HG03045 (cell line): Measurements from ENCODE around the gene LAMA5.

Experiments
- ATAC-seq: cut with Tn5 transposase; IDR thresholded peaks from one replicate; pipeline ENCODE4 v1.9.1; 2021; ENCODE audit warnings: mild to moderate bottlenecking, moderate library complexity; ENCODE audit not compliant: unreplicated experiment

LAMA5 gene

DNA sequence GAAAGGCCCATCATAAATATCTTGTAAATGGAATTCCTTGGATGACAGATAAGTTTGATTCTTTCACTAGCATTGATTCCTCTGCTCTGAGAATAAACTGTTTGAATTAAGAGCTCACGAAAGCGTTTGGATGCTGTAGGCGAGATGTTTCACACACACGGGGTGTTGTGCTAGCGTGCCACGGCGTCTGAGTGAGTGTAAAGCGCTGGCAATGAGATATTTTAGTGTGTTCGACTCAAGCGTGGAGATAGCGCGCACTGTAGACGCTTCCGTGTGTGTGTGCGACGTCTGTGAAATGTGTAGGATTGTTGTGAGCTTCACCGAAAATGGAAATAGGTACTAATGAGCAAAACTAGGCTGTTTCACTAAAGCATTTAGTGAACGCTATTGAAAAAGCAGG, 93.7 kb downstream of the LAMA5 start:
- ATAC-seq, result no peak

DNA sequence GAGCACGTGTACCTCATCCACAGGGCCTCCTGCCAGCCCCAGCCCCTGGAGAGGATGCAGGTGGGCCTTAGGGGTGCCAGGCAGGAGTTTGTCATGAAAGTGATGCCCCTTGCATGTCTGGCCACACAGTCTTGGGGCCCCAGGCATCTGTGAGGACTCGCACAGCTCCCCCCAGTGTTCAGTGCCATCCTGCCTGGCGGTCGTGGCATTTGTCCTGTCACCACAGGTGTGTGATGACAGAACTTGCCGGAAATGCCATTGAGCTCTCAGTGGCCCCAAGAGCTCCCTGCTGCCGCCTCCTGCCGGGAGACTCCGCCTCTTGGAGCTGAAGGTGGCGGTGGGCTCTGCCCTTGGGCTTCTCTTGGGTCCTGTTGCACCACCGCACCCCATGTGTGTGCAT, 94.9 kb downstream of the LAMA5 start:
- ATAC-seq, result no peak

DNA sequence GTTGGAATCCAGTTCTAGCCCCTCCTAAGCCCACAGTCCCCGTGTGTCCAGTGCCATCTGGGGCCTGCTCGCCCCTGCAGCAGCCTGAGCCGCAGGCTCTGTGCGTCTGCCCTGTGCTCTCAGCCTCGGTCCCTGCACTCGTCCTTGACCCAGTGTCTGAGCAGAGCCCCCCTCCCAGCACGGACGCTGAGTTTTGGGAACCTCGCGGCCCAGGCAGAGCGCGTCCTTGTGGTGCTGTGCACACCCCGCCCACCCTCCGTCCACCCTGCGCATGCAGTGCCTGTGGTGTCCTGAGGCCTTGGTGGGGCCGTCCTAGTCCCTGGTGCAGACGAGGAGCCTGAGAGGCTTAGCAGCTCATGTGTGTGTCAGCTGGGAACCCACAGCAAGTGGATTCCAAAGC, 97.2 kb downstream of the LAMA5 start:
- ATAC-seq, result no peak

DNA sequence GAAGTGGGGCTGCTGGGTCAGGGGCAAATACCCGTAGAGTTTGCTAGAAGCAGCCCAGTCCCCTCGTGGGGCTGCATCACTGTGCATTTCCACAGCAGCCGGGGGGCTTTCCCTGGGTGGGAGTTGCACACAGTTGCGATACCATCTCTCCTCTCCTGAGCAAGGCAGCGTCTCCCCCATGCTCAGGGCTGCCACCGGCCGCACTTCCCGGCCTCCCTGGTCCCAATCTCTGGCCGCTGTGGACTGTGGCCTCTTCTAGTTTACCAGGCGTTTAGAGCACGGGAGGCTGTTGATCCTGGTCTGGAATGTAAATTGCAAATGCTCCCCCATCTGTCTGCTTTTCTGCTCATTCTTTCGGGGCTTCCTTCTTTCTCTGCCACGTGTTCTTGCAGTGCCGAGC, 97.7 kb downstream of the LAMA5 start:
- no peak for ATAC-seq

DNA sequence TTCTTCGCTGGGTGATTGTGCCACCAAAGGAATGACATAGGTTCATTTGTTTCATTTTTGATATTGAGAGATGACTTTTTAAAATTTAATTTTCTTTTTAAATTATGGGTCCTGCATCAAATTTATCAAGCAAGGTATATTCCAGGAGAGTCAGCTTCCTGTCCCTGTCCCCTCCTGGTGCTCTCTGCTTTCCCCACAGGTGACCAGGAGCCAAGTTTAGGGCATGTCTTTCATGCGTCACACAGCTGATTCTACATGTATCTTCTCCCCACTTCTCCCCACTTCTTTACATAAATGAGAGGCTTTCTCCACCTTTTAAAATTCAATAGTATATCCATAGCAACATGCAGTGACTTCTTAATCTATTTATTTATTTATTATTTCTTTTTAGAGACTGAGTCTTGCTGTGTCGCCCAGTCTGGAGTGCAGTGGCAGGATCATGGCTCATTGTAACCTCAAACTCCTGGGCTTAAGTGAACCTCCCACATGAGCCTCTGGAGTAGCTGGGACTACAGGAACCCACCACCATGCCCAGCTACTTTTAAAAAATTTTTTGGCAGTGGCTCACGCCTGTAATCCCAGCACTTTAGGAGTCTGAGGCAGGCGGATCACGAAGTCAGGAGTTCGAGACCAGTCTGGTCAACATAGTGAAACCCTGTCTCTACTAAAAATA, 98.7 kb downstream of the LAMA5 start:
- no peak for ATAC-seq

DNA sequence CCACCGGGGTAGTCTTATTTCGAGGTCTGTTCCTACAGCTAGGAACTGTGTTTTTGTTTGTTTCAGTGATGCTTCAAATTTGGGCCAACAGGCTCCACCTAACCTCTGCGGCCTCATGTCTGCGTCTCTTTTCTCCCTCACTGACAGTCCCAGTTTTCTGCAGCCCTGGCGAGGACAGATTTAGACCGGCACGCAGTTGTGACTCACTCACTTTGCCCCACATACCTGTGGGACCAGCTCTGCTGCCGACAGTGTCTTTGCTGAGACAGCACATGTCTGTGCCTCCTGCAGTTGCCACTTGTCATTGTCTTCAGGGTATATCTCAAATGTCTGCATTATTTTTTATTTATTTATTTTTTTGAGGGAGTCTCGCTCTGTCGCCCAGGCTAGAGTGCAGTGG, 99.6 kb downstream of the LAMA5 start:
- ATAC-seq, result no peak

DNA sequence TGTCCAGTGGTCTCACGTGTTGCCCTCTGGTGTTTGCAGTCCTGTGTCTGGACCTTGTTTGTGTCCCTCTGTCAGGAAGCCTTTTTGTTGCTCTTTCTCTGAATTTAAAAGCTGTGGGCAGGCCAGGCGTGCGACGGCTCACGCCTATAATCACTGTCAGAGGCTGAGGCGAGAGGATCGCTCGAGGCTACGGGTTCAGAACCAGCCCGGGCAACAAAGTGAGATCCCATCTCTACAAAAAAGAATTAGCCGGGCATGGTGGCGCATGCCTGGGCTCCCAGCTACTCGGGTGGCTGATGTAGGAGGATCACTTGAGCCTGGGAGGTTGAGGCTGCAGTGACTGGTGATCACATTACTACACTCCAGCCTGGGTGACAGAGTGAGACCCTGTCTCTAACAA, 100.3 kb downstream of the LAMA5 start:
- no peak for ATAC-seq

DNA sequence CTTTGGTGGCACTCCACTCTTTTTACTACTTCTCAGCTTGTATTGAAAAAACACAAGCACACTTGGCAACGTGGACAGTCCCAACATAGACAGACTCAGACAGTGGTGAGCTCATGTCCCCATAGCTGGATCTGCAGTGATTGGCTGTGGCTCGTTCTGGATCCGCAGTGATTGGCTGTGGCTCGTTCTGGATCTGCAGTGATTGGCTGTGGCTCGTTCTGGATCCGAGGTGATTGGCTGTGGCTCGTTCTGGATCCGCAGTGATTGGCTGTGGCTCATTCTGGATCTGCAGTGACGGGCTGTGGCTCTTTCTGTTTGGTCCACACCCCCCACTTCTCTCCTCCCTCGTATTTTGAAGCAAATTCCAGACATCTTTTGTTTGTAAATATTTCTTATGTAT, 100.8 kb downstream of the LAMA5 start:
- no peak for ATAC-seq

DNA sequence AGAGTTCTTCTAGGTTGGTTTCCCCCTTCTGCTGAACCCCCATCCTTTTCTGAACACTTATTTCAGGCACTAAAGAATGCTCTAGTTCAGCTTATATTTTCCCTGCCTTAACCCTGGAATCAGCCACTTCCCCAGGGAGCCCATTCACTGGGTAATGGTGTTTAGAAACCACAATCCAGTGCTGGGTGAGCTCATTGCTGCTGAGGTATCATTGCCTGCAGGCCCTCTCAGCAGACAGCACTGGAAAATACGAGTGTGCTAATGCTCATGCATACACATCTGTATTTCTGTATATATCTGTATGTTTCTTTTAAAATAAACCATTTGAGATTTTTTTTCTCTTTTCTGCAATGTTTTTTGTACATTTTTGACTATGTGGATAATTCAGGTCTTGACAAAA, 101.7 kb downstream of the LAMA5 start:
- no peak for ATAC-seq

DNA sequence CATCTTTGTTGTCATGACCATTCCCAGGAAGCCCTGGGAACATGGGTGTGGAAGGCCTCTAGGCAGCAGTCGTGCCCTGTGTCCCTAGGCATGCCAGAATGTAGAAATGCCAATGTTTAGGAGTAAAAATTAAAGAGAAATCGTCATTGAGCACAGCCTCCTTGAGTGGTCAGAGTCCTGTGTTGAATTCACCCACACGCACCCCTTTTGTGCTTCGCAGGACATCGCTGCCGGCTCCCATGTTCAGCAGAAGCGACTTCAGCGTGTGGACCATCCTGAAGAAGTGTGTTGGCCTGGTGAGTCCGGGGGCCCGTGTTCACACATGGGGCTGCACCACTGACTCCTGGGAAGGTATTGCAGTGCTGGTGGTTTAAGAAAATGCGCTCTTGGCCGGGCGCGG, 103.7 kb downstream of the LAMA5 start:
- no peak for ATAC-seq

DNA sequence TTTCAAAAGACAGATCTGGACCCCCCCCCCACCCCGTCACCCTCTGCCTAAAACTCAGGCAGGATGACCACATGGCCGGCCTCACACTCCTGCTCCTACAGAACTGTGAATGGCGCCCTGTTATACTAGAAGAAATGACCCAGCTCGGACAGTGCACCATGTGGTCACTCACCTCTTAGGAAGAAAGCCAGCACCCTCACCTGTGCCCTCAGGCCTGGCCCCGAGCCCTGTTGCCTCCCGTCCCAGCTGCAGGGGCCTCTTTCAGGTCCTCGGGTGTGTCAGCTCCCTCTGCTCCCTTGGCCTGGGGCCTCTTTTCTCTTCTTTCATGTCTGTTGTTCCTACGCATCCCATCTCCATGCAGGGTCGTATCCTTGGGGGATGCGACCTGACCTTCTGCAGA, 105.0 kb downstream of the LAMA5 start:
- ATAC-seq, result no peak

DNA sequence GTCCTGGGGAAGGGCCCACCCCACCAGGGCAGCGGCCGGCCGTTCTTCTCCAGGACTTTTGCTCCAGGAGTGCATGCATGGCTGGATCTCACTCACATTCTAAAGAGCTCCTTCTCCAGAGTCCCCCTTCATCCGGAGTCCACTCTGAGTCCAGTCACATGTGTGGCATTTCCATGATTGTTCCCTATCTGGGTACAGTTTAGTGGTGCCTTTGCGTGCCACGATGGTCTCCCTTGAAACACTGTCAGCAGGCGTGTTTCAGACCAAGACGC, 107.9 kb downstream of the LAMA5 start:
- ATAC-seq, result no peak
